CD14-positive monocyte (primary cell): ENCODE results near the gene LRP1B. TPM values are rescaled to one million over a fixed set of nuclear protein-coding genes. Genes with fewer than 3 reads are reported as not detected.

Experiments
- DNase-seq, 3 donors: peaks; one replicate each; pipeline ENCODE4 v3.0.0-alpha.2; 2011 to 2022
- H2AFZ ChIP-seq: 2 replicates; pipeline ENCODE4 v1.6.0; 2012; ENCODE audit warnings: mild to moderate bottlenecking, low read depth, low read length, inconsistent platforms; ENCODE audit not compliant: insufficient read depth, poor library complexity, severe bottlenecking
- H3K27ac ChIP-seq, 2 donors: 1 replicate in 1 of 2; 2 replicates in 1 of 2; pipeline ENCODE4 v1.5.1; 2012 to 2013; ENCODE audit warnings: low read length in 2 of 2, control low read depth in 1 of 2, inconsistent platforms in 1 of 2, low read depth in 1 of 2, mild to moderate bottlenecking in 1 of 2
- H3K27me3 ChIP-seq, 2 donors: one replicate each; pipeline versions ENCODE4 v1.6.0 to v1.6.1; 2011 to 2013; ENCODE audit warnings: low read length in 2 of 2; ENCODE audit not compliant: control insufficient read depth in 2 of 2, insufficient read depth in 2 of 2
- H3K36me3 ChIP-seq, 2 donors: replicated peaks in 1 of 2; 1 replicate in 1 of 2; 2 replicates in 1 of 2; pipeline versions ENCODE4 v1.5.1 to v1.6.1; 2012 to 2013; ENCODE audit warnings: low read length in 2 of 2, control low read depth in 1 of 2, inconsistent platforms in 1 of 2, mild to moderate bottlenecking in 1 of 2; ENCODE audit not compliant: insufficient read depth in 2 of 2, control insufficient read depth in 1 of 2
- H3K4me1 ChIP-seq, 2 donors: 1 replicate in 1 of 2; 2 replicates in 1 of 2; pipeline versions ENCODE4 v1.5.1 to v1.6.1; 2012 to 2013; ENCODE audit warnings: low read length in 2 of 2, control low read depth in 1 of 2, inconsistent platforms in 1 of 2, mild to moderate bottlenecking in 1 of 2, moderate library complexity in 1 of 2; ENCODE audit not compliant: insufficient read depth in 2 of 2, control insufficient read depth in 1 of 2
- H3K4me2 ChIP-seq: replicated peaks from 2 replicates; pipeline ENCODE3; 2012; ENCODE audit warnings: low read length, moderate library complexity, mild to moderate bottlenecking; ENCODE audit not compliant: poor library complexity, severe bottlenecking; ENCODE audit errors: extremely low read depth
- H3K4me3 ChIP-seq, 3 experiments: fragments of 200-600 bp in 1 of 3; sonication (generic) in 1 of 3; replicated peaks in 1 of 3; 1 replicate in 2 of 3; 2 replicates in 1 of 3; pipeline ENCODE4 v1.5.1; 2011 to 2013; ENCODE audit warnings: low read length in 3 of 3, mild to moderate bottlenecking in 3 of 3, control low read depth in 2 of 3, low read depth in 2 of 3, inconsistent platforms in 1 of 3, moderate library complexity in 1 of 3
- H3K79me2 ChIP-seq: 2 replicates; pipeline ENCODE4 v1.6.0; 2012; ENCODE audit warnings: mild to moderate bottlenecking, control low read depth, inconsistent platforms, low read length, moderate library complexity; ENCODE audit not compliant: insufficient read depth
- H3K9ac ChIP-seq: 2 replicates; pipeline ENCODE4 v1.6.0; 2017; ENCODE audit warnings: low read length, mild to moderate bottlenecking; ENCODE audit not compliant: insufficient read depth, poor library complexity, severe bottlenecking
- H3K9me3 ChIP-seq, 2 donors: replicated peaks in 1 of 2; 1 replicate in 1 of 2; 2 replicates in 1 of 2; pipeline versions ENCODE4 v1.5.1 to v1.6.1; 2012 to 2013; ENCODE audit warnings: low read length in 2 of 2, control low read depth in 1 of 2; ENCODE audit not compliant: control insufficient read depth in 1 of 2, insufficient read depth in 1 of 2
- H4K20me1 ChIP-seq: 2 replicates; pipeline ENCODE4 v1.6.0; 2012; ENCODE audit warnings: mild to moderate bottlenecking, low read length, control low read depth, moderate library complexity; ENCODE audit not compliant: insufficient read depth
- H3K27ac Mint-ChIP-seq, 7 donors: one replicate each; pipeline ENCODE4 v1.8.0; 2020; ENCODE audit warnings: mild to moderate bottlenecking in 7 of 7, mixed read lengths in 7 of 7, moderate library complexity in 6 of 7, inconsistent platforms in 2 of 7
- H3K27me3 Mint-ChIP-seq, 3 donors: one replicate each; pipeline ENCODE4 v1.8.0; 2021 to 2022; ENCODE audit warnings: low read depth in 3 of 3, mild to moderate bottlenecking in 3 of 3, mixed read lengths in 3 of 3, moderate library complexity in 3 of 3, inconsistent platforms in 1 of 3
- H3K36me3 Mint-ChIP-seq, 2 donors: one replicate each; pipeline ENCODE4 v1.8.0; 2020; ENCODE audit warnings: mixed read lengths in 2 of 2, inconsistent platforms in 1 of 2, mild to moderate bottlenecking in 1 of 2
- H3K4me1 Mint-ChIP-seq: one replicate; pipeline ENCODE4 v1.8.0; 2020; ENCODE audit warnings: mild to moderate bottlenecking, mixed read lengths
- H3K4me3 Mint-ChIP-seq, 2 donors: one replicate each; pipeline ENCODE4 v1.8.0; 2020; ENCODE audit warnings: mild to moderate bottlenecking in 2 of 2, mixed read lengths in 2 of 2, moderate library complexity in 1 of 2
- H3K9me3 Mint-ChIP-seq, 7 donors: one replicate each; pipeline ENCODE4 v1.8.0; 2020 to 2022; ENCODE audit warnings: mixed read lengths in 7 of 7, mild to moderate bottlenecking in 6 of 7, moderate library complexity in 6 of 7, inconsistent platforms in 2 of 7
- WGBS: methylation state at CpG from one replicate; pipeline ENCODE4 v1.1.5; 2013; ENCODE audit warnings: missing lambda C conversion rate; ENCODE audit not compliant: insufficient coverage; 5-methylcytosine and 5-hydroxymethylcytosine counted together
- intact Hi-C, 2 donors: fragments of 100-400 bp; cut with micrococcal nuclease; formaldehyde crosslinking; loops; one replicate each; pipeline versions ENCODE4 v1.15.0 to v1.15.1; 2023
- polyA plus RNA-seq, 3 donors: library from polyadenylated mRNA; depleted of rRNA in 1 of 3; unstranded in 2 of 3; stranded (reverse) in 1 of 3; fragments of 300-500 nt in 2 of 3; fragments of >200 nt in 1 of 3; fragmentation: Illumina TruSeq in 2 of 3; gene quantifications; 1 replicate in 2 of 3; 2 replicates in 1 of 3; pipeline ENCODE4 v1.2.3, GENCODE V29; 2012 to 2021
- TF ChIP-seq, protein P1 (sequence below): fragments of 200-600 bp; IDR thresholded peaks from one replicate; pipeline ENCODE4 v1.8.0; 2022; ENCODE audit warnings: antibody characterized with exemption, mild to moderate bottlenecking

The LRP1B gene
- polyA plus RNA-seq, 3 donors = not detected

GRCh38 chr2:140410695-140411094, 1720.1 kb downstream of the LRP1B start:
- Histone ChIP-seq H3K9me3 (peaks cover 5 to 8% of the 10 kb centered on the region in 2 donors), H3K79me2 (no peaks in the 10 kb centered on the region), H4K20me1 (no peaks in the 10 kb centered on the region), H2AFZ (no peak overlapping the region), H3K4me3 (no peak overlapping the region), H3K27me3 (no peaks in the 10 kb centered on the region), H3K36me3 (no peaks in the 10 kb centered on the region), H3K27ac (no peak overlapping the region), H3K4me2 (no peak overlapping the region), H3K4me1 (no peaks in the 10 kb centered on the region), H3K9ac (no peak overlapping the region)
- H3K9me3 Mint-ChIP-seq = peaks cover 0 to 6% (median 2%) of the 10 kb centered on the region in 7 donors
- WGBS = no CpG with 5 or more reads among the region's 2 CpGs
- H3K4me3 Mint-ChIP-seq = no peak overlapping the region
- H3K27me3 Mint-ChIP-seq = no peaks in the 10 kb centered on the region
- no peaks in the 10 kb centered on the region for H3K4me1 Mint-ChIP-seq
- intact Hi-C loops = no loop called here
- TF ChIP-seq, protein P1, sequence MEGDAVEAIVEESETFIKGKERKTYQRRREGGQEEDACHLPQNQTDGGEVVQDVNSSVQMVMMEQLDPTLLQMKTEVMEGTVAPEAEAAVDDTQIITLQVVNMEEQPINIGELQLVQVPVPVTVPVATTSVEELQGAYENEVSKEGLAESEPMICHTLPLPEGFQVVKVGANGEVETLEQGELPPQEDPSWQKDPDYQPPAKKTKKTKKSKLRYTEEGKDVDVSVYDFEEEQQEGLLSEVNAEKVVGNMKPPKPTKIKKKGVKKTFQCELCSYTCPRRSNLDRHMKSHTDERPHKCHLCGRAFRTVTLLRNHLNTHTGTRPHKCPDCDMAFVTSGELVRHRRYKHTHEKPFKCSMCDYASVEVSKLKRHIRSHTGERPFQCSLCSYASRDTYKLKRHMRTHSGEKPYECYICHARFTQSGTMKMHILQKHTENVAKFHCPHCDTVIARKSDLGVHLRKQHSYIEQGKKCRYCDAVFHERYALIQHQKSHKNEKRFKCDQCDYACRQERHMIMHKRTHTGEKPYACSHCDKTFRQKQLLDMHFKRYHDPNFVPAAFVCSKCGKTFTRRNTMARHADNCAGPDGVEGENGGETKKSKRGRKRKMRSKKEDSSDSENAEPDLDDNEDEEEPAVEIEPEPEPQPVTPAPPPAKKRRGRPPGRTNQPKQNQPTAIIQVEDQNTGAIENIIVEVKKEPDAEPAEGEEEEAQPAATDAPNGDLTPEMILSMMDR = no peak
- no peak for DNase-seq
- H3K36me3 Mint-ChIP-seq = no peaks in the 10 kb centered on the region
- no peak overlapping the region for H3K27ac Mint-ChIP-seq

- no peak for DNase-seq
- H3K27me3 Mint-ChIP-seq = peaks cover 0 to 2% (median 0%) of the 10 kb centered on the region in 3 donors
- no peak overlapping the region for H3K9ac ChIP-seq
- no peak overlapping the region for H3K4me3 Mint-ChIP-seq
- H3K4me1 Mint-ChIP-seq = no peaks in the 10 kb centered on the region
- no peaks in the 10 kb centered on the region for H3K36me3 Mint-ChIP-seq
- intact Hi-C loops = no loop called here
- H3K27me3 ChIP-seq = no peaks in the 10 kb centered on the region
- peaks cover 15 to 23% of the 10 kb centered on the region in 2 donors for H3K9me3 ChIP-seq
- H3K4me2 ChIP-seq = no peak overlapping the region
- H3K79me2 ChIP-seq = no peaks in the 10 kb centered on the region
- TF ChIP-seq, protein P1 = no peak
- 76% methylated on average over 2 of the region's 2 CpGs for WGBS
- peaks cover 3 to 22% (median 5%) of the 10 kb centered on the region in 7 donors for H3K9me3 Mint-ChIP-seq
- H3K27ac ChIP-seq = no peak overlapping the region
- no peak overlapping the region for H3K4me3 ChIP-seq
- no peaks in the 10 kb centered on the region for H3K4me1 ChIP-seq
- H4K20me1 ChIP-seq = no peaks in the 10 kb centered on the region
- no peak overlapping the region for H2AFZ ChIP-seq
- H3K27ac Mint-ChIP-seq = no peak overlapping the region
- H3K36me3 ChIP-seq = no peaks in the 10 kb centered on the region
Observed at GRCh38 chr2:140401056-140401455, 1729.8 kb downstream of the LRP1B start.
